Measurements from ENCODE around the gene CNMD. TPM values are rescaled to one million over a fixed set of nuclear protein-coding genes. Genes with fewer than 3 reads are reported as not detected.

The CNMD gene
- total RNA-seq, 2 donors from 2014 or later: 0.30 to 0.35 TPM

- no peak overlapping the region for H3K4me3 ChIP-seq
- H3K27ac ChIP-seq: no peak overlapping the region
- H3K36me3 ChIP-seq: no peaks in the 10 kb centered on the region
- peaks cover 24% of the 10 kb centered on the region for H3K27me3 ChIP-seq
- no peak for DNase-seq
- no peak overlapping the region for H3K9ac ChIP-seq (ENCODE audit: low read depth in 2 of 2, low read length in 2 of 2)
- no peaks in the 10 kb centered on the region for H3K4me1 ChIP-seq
- no peaks in the 10 kb centered on the region for H3K9me3 ChIP-seq
- no peak for TF ChIP-seq CTCF (IDR thresholded peaks at IDR 0.05)
- intact Hi-C loops (cut with DNase I): no loop called here
Measured at GRCh38 chr13:52737451-52737850, 2.2 kb downstream of the CNMD start.

- Histone ChIP-seq H3K9me3 (no peaks in the 10 kb centered on the region), H3K27ac (no peak overlapping the region), H3K4me1 (no peaks in the 10 kb centered on the region), H3K36me3 (no peaks in the 10 kb centered on the region), H3K9ac (ENCODE audit: low read depth in 2 of 2, low read length in 2 of 2) (no peak overlapping the region), H3K4me3 (no peak overlapping the region), H3K27me3 (peaks cover 24% of the 10 kb centered on the region)
- intact Hi-C loops (cut with DNase I): no loop called here
- no peak for DNase-seq
- no peak for TF ChIP-seq CTCF (IDR thresholded peaks at IDR 0.05)
Measured at GRCh38 chr13:52736891-52737290, 2.7 kb downstream of the CNMD start.

- intact Hi-C loops (cut with DNase I): no loop called here
Measured at GRCh38 chr13:52734075-52734623, 5.5 kb downstream of the CNMD start.

GRCh38 chr13:52726258-52726657 is 13.4 kb downstream of the CNMD start:
- TF ChIP-seq CTCF (IDR thresholded peaks at IDR 0.05): no peak
- intact Hi-C loops (cut with DNase I): no loop called here
- no peaks in the 10 kb centered on the region for H3K27me3 ChIP-seq
- H3K4me3 ChIP-seq: no peak overlapping the region
- H3K9ac ChIP-seq (ENCODE audit: low read depth in 2 of 2, low read length in 2 of 2): no peak overlapping the region
- no peaks in the 10 kb centered on the region for H3K4me1 ChIP-seq
- H3K27ac ChIP-seq: no peak overlapping the region
- H3K9me3 ChIP-seq: no peaks in the 10 kb centered on the region
- no peaks in the 10 kb centered on the region for H3K36me3 ChIP-seq
- DNase-seq: no peak

More at GRCh38 chr13:52734075-52734623, 5.5 kb downstream of the CNMD start:
- H3K4me1 ChIP-seq: no peaks in the 10 kb centered on the region
- no peak for DNase-seq
- H3K4me3 ChIP-seq: no peak overlapping the region
- H3K27ac ChIP-seq: no peak overlapping the region
- H3K9me3 ChIP-seq: no peaks in the 10 kb centered on the region
- peaks cover 13% of the 10 kb centered on the region for H3K27me3 ChIP-seq
- no peak overlapping the region for H3K9ac ChIP-seq (ENCODE audit: low read depth in 2 of 2, low read length in 2 of 2)
- H3K36me3 ChIP-seq: no peaks in the 10 kb centered on the region
- TF ChIP-seq CTCF (IDR thresholded peaks at IDR 0.05): no peak

- no peak for TF ChIP-seq CTCF (IDR thresholded peaks at IDR 0.05)
- Histone ChIP-seq H3K9me3 (no peaks in the 10 kb centered on the region), H3K9ac (ENCODE audit: low read depth in 2 of 2, low read length in 2 of 2) (no peak overlapping the region), H3K4me3 (no peak overlapping the region), H3K27ac (no peak overlapping the region), H3K27me3 (no peaks in the 10 kb centered on the region), H3K4me1 (no peaks in the 10 kb centered on the region), H3K36me3 (no peaks in the 10 kb centered on the region)
- intact Hi-C loops (cut with DNase I): no loop called here
- no peak for DNase-seq
Measured at GRCh38 chr13:52725302-52725701, 14.3 kb downstream of the CNMD start.

All from colonic mucosa (tissue), 4 donors.